ENCODE data around the gene NNT.
A peak's percentile ranks its signal among the peaks of the same experiment; 100 is the strongest.

The NNT gene

DNA sequence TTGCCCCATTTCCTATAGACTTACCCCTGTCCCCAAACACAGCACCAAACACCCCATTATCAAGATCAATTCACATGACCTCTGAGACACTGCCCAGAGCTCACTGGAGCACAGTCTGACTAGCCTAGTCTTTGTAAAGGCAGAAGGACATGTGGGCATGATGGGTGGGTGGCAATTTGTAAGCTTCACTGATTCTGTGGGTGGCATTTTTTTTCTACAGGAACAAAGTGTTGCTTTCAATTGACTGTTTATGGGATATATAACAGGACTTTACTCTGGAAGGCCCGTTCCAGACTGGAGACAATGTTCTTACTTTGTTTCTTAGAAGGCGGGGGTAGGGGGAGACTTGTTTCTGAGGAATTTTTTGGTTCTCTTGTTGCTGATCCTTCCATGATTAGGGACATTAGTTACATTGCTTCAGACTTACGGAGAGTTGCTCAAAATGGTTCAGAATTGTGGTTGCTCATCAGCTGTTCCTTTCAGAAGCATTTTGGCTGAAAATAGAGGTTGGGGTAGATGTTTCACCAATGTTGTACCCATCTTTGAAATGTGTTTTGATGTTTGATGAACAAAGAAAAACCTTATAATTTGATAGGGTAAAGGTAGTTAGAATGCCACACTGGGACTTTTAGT lies 20.2 kb downstream of the NNT start:
- no peaks in the 10 kb centered on the region for H3K27me3 Mint-ChIP-seq
- no peak overlapping the region for H3K27ac Mint-ChIP-seq
- H3K4me1 Mint-ChIP-seq (ENCODE audit: low read depth) = no peaks in the 10 kb centered on the region
- H3K36me3 Mint-ChIP-seq (ENCODE audit: low read depth) = peaks cover 57% of the 10 kb centered on the region
- no peaks in the 10 kb centered on the region for H3K9me3 Mint-ChIP-seq
- intact Hi-C loops (cut with micrococcal nuclease) = no loop called here
- H3K4me3 Mint-ChIP-seq = no peak overlapping the region

DNA sequence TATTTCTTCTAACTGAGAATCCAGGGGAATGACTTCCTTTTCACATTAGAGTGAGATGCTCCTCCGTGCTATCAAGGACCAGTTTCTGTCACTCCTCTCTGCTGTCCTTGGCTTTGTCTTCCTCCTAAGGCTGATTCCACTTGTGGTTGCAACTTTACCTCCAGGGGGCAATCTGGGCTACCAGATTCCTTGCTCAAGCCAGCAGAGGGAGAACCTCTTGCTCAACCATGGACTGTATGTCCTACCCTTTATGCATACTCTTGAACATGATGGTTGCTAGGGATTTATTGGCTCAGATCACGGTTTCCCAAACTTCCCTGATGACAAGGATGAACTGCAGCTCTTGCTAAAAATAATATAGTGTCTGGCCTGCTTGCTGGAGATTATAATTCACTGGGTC lies 24.0 kb downstream of the NNT start:
- peaks cover 62% of the 10 kb centered on the region for H3K36me3 Mint-ChIP-seq (ENCODE audit: low read depth)
- no peak overlapping the region for H3K4me3 Mint-ChIP-seq
- no peak overlapping the region for H3K27ac Mint-ChIP-seq
- no peaks in the 10 kb centered on the region for H3K4me1 Mint-ChIP-seq (ENCODE audit: low read depth)
- intact Hi-C loops (cut with micrococcal nuclease) = no loop called here
- no peaks in the 10 kb centered on the region for H3K9me3 Mint-ChIP-seq
- no peaks in the 10 kb centered on the region for H3K27me3 Mint-ChIP-seq

DNA sequence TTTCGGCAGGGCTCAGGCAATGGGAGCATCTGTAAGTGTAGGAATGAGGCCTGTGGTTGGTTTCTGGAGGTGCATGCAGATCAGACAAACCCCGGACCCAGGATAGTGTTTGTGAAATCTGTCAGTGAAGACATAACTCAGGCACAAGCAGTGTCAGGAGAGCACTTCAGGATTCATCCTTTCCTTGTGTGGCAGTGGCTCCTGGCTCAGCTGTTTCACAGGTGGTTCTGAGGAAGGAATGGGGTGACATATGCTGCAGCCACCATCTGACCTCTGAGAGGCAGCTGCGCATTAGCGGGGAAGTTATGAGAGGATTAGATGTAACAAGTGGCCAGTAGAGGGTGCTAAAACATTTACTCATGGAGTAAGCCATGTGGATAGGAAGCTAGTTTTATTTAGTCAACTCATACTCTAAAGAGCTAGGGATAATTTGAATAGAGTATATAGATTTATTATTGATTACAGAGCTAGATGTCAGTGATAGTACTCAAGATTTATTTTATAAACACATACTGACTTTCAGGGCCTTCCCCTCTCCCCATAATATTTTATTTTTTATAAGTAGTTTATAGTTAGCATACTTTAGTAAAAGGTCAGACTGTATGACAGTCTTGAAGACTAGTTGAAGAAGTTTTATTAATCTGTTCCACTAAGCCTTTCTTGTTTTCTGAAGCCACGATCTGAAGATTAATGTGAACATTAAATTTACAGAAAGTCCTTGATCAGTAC lies 28.4 kb downstream of the NNT start:
- Mint-ChIP-seq H3K9me3 (no peaks in the 10 kb centered on the region), H3K4me1 (ENCODE audit: low read depth) (peaks cover 25% of the 10 kb centered on the region), H3K36me3 (ENCODE audit: low read depth) (peaks cover 72% of the 10 kb centered on the region), H3K27ac (no peak overlapping the region), H3K27me3 (no peaks in the 10 kb centered on the region), H3K4me3 (no peak overlapping the region)
- intact Hi-C loops (cut with micrococcal nuclease) = no loop called here

DNA sequence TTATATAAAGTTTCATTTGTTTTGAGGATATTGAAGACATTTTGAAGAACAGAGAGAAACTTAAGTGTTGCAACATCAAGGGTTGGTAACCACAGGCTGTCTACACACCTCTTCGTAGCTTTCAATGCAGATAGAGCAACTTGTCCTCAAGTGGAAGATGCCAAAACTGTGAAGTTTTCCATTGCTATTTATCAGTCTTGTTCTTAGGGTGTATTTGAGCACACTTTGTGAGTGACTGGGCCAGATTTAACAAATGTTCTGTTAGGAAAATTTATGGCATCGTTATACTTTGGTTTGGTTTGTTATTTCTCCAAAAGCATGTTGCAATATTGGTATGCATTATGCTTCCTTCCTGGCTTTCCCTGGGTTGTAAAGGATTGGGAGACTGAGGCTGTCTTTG lies 31.6 kb downstream of the NNT start:
- Mint-ChIP-seq H3K4me1 (ENCODE audit: low read depth) (peaks cover 31% of the 10 kb centered on the region), H3K27me3 (no peaks in the 10 kb centered on the region), H3K27ac (no peak overlapping the region), H3K4me3 (no peak overlapping the region), H3K9me3 (no peaks in the 10 kb centered on the region), H3K36me3 (ENCODE audit: low read depth) (peaks cover 60% of the 10 kb centered on the region)
- intact Hi-C loops (cut with micrococcal nuclease) = no loop called here

DNA sequence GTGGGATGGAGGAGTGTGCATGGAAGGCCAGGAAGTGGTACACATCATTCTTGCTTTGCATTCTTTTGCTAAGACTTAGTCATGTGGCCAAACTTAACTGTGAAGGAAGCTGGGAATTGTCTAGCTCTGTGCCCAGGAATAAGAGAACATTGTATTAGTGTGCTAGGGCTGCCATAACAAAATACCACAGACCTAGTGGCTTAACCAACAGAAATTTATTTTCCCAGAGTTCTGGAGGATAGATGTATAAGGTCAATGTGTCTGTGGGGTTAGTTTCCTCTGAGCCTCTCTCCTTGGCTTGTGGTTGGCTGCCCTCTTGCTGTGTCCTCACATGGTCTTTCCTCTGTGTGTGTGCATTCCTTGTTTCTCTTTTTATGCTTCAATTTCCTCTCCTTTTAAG lies 32.4 kb downstream of the NNT start:
- H3K27me3 Mint-ChIP-seq = no peaks in the 10 kb centered on the region
- H3K4me3 Mint-ChIP-seq = no peak overlapping the region
- intact Hi-C loops (cut with micrococcal nuclease) = no loop called here
- peaks cover 61% of the 10 kb centered on the region for H3K36me3 Mint-ChIP-seq (ENCODE audit: low read depth)
- H3K27ac Mint-ChIP-seq = no peak overlapping the region
- H3K9me3 Mint-ChIP-seq = no peaks in the 10 kb centered on the region
- peaks cover 31% of the 10 kb centered on the region for H3K4me1 Mint-ChIP-seq (ENCODE audit: low read depth)

DNA sequence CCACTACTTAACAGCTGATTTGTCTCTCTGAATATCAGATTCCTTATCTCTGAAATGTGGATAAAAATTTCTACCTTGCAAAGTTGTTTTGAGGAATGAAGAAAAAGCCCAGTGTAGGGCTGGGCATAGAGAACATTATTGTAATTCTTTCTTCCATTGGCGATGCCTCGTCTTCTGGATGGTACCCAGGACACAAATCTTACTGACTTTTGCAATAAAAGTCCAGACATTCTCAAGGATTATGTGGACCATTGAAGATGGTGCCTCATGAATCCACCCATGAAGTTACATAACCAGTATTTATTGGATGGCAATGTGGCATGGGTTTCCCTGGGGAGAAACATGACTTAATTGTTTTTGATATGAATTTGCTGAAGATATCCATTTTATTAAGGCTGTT lies 33.1 kb downstream of the NNT start:
- Mint-ChIP-seq H3K27me3 (no peaks in the 10 kb centered on the region), H3K4me1 (ENCODE audit: low read depth) (peaks cover 31% of the 10 kb centered on the region), H3K36me3 (ENCODE audit: low read depth) (peaks cover 59% of the 10 kb centered on the region), H3K27ac (no peak overlapping the region), H3K4me3 (no peak overlapping the region), H3K9me3 (no peaks in the 10 kb centered on the region)
- intact Hi-C loops (cut with micrococcal nuclease) = no loop called here

DNA sequence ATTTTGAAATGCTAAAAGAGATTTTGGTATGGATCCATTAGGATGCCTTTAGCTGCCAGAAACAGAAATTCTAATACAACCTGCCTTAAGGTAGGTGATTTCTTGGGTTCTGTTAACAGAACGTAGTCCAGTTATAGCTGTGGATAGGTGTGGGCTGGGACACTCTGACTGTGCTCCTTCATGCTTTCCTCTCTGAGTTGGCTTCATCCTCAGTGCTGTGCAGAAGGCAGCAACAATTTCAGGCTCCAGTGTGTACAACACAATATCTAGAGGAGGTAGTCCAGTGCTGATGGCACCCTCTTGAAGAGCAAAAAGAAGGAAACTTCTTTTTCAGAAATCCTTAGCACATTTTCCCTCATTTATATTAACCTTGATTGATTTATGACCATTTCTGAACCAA lies 34.4 kb downstream of the NNT start:
- Mint-ChIP-seq H3K36me3 (ENCODE audit: low read depth) (peaks cover 57% of the 10 kb centered on the region), H3K4me1 (ENCODE audit: low read depth) (peaks cover 36% of the 10 kb centered on the region), H3K4me3 (no peak overlapping the region), H3K9me3 (no peaks in the 10 kb centered on the region), H3K27me3 (no peaks in the 10 kb centered on the region), H3K27ac (no peak overlapping the region)
- intact Hi-C loops (cut with micrococcal nuclease) = no loop called here

DNA sequence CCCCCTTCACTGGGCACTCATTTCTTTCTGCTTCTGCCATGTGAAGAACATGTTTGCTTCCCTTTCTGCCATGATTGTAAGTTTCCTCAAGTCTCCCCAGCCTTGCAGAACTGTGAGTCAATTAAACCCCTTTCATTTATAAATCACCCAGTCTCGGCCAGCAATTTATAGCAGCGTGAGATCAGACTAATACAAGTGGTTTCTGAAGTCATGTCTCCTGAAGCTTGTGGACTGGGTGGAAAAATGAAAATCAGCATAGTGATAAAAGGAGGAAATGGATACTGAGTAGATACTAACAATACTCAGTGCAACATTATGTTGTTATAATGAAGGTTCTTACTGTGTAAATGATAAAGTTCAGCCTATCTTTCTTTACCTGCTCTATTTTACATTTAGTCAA lies 35.1 kb downstream of the NNT start:
- Mint-ChIP-seq H3K36me3 (ENCODE audit: low read depth) (peaks cover 54% of the 10 kb centered on the region), H3K4me1 (ENCODE audit: low read depth) (peaks cover 34% of the 10 kb centered on the region), H3K27ac (peak overlapping the region; percentile 37), H3K4me3 (no peak overlapping the region), H3K27me3 (no peaks in the 10 kb centered on the region), H3K9me3 (no peaks in the 10 kb centered on the region)
- intact Hi-C loops (cut with micrococcal nuclease) = no loop called here

DNA sequence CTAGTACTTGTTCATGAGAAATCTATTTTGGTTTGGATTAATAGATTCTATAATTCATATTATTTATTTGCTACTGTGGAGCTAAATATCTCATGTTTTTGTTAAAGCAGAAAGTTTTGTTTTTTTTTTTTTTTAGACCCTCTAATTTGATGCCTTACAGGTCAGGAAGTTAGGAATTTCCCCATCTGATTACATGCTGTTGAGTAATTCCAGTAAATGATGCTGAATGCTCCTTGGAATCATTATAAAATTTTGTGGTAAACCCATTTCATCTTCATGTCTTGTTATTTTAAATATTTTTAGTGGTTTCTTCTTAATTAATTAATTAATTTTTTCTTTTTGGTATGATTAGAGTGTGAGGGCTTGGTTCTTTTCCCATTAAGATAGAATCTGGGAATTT lies 35.6 kb downstream of the NNT start:
- Mint-ChIP-seq H3K27ac (no peak overlapping the region), H3K27me3 (no peaks in the 10 kb centered on the region), H3K9me3 (no peaks in the 10 kb centered on the region), H3K4me1 (ENCODE audit: low read depth) (peaks cover 30% of the 10 kb centered on the region), H3K4me3 (no peak overlapping the region), H3K36me3 (ENCODE audit: low read depth) (peaks cover 52% of the 10 kb centered on the region)
- intact Hi-C loops (cut with micrococcal nuclease) = no loop called here

DNA sequence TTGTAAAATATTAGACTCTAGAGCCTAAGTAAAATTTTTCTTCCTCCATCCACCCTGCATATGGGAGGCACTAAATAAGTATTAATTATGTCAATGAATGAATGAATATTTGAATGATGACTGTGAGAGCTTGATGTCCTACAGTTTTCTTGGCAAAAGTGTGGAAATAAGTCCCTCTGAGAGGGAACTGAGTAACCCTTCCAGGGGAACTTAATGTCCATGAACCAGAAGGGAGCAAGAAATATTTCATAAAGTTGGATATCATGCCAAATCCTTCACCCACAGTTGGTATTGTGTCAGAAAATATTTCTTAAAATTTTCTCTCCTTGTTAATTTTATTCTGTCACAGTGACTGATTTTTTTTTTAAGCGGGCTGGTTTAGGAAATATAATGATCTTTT lies 36.6 kb downstream of the NNT start:
- H3K4me3 Mint-ChIP-seq = no peak overlapping the region
- peaks cover 24% of the 10 kb centered on the region for H3K4me1 Mint-ChIP-seq (ENCODE audit: low read depth)
- intact Hi-C loops (cut with micrococcal nuclease) = no loop called here
- H3K27ac Mint-ChIP-seq = no peak overlapping the region
- H3K9me3 Mint-ChIP-seq = no peaks in the 10 kb centered on the region
- H3K36me3 Mint-ChIP-seq (ENCODE audit: low read depth) = peaks cover 57% of the 10 kb centered on the region
- no peaks in the 10 kb centered on the region for H3K27me3 Mint-ChIP-seq

DNA sequence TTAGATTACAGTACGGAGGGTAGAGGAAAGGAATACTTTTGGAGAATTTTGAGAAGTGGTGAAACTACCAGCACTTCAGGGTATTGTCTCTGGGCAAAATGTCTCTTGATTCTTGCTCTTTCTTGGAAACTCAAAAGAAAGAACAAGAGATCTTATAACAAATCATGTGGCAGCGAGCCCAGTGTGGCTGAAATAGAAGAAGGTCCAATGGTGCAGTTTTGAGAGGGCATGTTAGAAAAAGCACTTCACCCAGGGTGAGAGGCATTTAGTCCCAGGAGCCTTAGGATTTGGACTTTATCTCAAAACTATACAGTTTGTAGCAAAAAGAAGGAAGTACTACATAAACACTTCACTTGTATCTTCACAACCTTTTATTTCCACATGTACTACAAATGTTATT lies 39.4 kb downstream of the NNT start:
- Mint-ChIP-seq H3K36me3 (ENCODE audit: low read depth) (peaks cover 54% of the 10 kb centered on the region), H3K4me1 (ENCODE audit: low read depth) (peaks cover 11% of the 10 kb centered on the region), H3K27me3 (no peaks in the 10 kb centered on the region), H3K27ac (no peak overlapping the region), H3K9me3 (no peaks in the 10 kb centered on the region), H3K4me3 (no peak overlapping the region)
- intact Hi-C loops (cut with micrococcal nuclease) = no loop called here

DNA sequence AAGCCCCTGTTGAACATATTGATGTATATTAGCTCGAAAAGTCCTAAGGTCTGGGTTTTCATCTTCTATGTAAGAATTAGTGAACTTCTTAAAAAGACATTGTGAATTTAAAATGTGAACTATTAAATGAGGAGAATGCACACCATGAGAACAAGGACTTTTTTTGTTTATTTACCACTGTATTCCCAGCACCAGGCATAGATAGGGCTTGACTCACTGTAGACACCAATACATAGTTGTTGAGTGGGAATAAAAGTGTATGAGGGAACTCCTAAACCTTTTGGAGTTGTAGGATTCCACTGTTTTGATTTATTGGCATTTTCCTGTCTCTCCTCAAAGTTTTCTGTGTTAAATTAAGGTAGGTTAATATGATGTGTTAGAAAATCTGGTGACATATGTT lies 40.3 kb downstream of the NNT start:
- Mint-ChIP-seq H3K9me3 (no peaks in the 10 kb centered on the region), H3K4me3 (no peak overlapping the region), H3K36me3 (ENCODE audit: low read depth) (peaks cover 57% of the 10 kb centered on the region), H3K4me1 (ENCODE audit: low read depth) (peaks cover 5% of the 10 kb centered on the region), H3K27ac (no peak overlapping the region), H3K27me3 (no peaks in the 10 kb centered on the region)
- intact Hi-C loops (cut with micrococcal nuclease) = no loop called here

DNA sequence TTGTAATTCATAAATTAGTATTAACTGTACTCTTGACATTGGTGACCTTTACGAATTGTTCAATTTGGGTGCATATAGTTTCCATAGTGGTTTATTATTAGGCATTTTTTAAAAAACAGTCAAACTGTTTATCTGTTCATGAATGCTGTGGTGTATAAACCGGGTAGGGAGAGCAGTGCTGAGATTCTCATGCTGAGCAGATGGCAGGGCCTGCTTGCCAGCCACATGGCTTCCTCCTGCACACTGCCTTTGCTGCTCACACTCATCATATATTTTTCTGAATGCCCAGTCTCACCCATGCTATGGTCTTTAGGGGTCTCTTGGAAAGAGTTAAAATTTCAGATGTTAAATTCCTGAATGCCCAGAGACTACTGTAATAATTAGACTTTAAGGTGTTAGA lies 40.8 kb downstream of the NNT start:
- Mint-ChIP-seq H3K27ac (no peak overlapping the region), H3K4me1 (ENCODE audit: low read depth) (peaks cover 5% of the 10 kb centered on the region), H3K36me3 (ENCODE audit: low read depth) (peaks cover 61% of the 10 kb centered on the region), H3K27me3 (no peaks in the 10 kb centered on the region), H3K9me3 (no peaks in the 10 kb centered on the region), H3K4me3 (no peak overlapping the region)
- intact Hi-C loops (cut with micrococcal nuclease) = no loop called here

DNA sequence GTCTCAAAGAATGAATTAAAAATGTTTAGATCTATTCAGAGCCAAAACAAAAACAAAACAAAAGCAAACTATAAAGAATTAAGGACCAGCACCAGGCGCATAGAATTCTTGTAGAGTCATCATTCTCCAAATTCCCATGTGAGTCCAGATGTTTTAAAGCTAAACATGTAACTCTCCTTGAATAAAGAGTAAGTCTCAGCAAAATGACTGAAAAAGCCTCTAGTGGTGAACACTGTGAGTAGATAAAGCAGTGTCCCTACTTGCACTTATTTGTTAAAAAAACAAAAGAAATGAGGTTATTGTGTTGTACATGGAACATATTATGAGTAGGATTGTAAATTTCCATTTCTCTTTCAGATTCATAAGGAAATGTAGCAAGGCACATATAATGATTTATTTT lies 44.0 kb downstream of the NNT start:
- intact Hi-C loops (cut with micrococcal nuclease) = no loop called here
- Mint-ChIP-seq H3K27ac (no peak overlapping the region), H3K27me3 (no peaks in the 10 kb centered on the region), H3K4me3 (no peak overlapping the region), H3K9me3 (no peaks in the 10 kb centered on the region), H3K36me3 (ENCODE audit: low read depth) (peaks cover 76% of the 10 kb centered on the region), H3K4me1 (ENCODE audit: low read depth) (peaks cover 1% of the 10 kb centered on the region)

DNA sequence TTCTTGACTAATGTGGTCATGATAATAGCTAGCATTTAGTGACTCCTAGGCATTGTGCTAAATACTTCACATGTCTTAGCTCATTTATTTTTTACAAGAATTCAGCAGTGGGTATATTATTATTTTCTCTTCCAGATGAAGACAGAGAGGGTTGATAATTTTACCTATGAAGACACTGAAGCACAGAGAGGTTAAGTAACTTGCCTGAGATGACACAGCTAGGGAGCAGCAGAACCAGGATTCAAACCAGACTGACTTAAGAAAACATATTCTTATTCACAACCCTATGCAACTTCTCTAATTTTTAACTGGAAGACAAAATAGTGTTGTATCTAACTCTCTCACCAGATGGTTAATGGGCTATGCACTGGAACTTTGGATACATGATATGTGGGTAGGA lies 44.8 kb downstream of the NNT start:
- H3K36me3 Mint-ChIP-seq (ENCODE audit: low read depth) = peaks cover 79% of the 10 kb centered on the region
- H3K27me3 Mint-ChIP-seq = no peaks in the 10 kb centered on the region
- H3K4me3 Mint-ChIP-seq = no peak overlapping the region
- no peaks in the 10 kb centered on the region for H3K9me3 Mint-ChIP-seq
- intact Hi-C loops (cut with micrococcal nuclease) = no loop called here
- H3K27ac Mint-ChIP-seq = no peak overlapping the region
- no peaks in the 10 kb centered on the region for H3K4me1 Mint-ChIP-seq (ENCODE audit: low read depth)
